ENCODE data around the gene TOP2A. TPM values are rescaled to one million over a fixed set of nuclear protein-coding genes. Genes with fewer than 3 reads are reported as not detected.

TOP2A gene
- total and polyA plus RNA-seq, 9 of the 15 experiments (the other 6 are each of a cell fraction or from before 2014, with no cell fraction given): 133 to 347 (median 259) TPM

GRCh38 chr17:40355123-40355803, 62.4 kb downstream of the TOP2A start (continued):
- TF ChIP-seq PCBP2 (IDR thresholded peaks at IDR 0.05; ENCODE audit: low read depth, low read length, poor library complexity, severe bottlenecking): no peak
- no peak for TF ChIP-seq NBN (IDR thresholded peaks at IDR 0.05; ENCODE audit: low read depth)
- TF ChIP-seq CTCFL (IDR thresholded peaks at IDR 0.05; ENCODE audit: borderline replicate concordance, insufficient read depth, low read depth, low read length, poor library complexity, severe bottlenecking): no peak
- no peak for TF ChIP-seq NFE2L1 (tag; IDR thresholded peaks at IDR 0.05; ENCODE audit: borderline replicate concordance, low read depth)
- no peak for TF ChIP-seq NCOR1 (IDR thresholded peaks at IDR 0.05)
- TF ChIP-seq IRF2 (CRISPR knock-in tag; IDR thresholded peaks at IDR 0.05): no peak
- no peak for TF ChIP-seq SNIP1 (IDR thresholded peaks at IDR 0.05; ENCODE audit: low read depth)
- TF ChIP-seq HDAC3 (IDR thresholded peaks at IDR 0.05; ENCODE audit: borderline replicate concordance, partially characterized antibody): no peak
- no peak for TF ChIP-seq ZNF780A (CRISPR knock-in tag; IDR thresholded peaks at IDR 0.05)
- no peak for TF ChIP-seq CEBPB (tag; IDR thresholded peaks at IDR 0.05)
- no peak for TF ChIP-seq ZNF778 (CRISPR knock-in tag; IDR thresholded peaks at IDR 0.05)
- no peak for TF ChIP-seq TOE1 (IDR thresholded peaks at IDR 0.05; ENCODE audit: borderline replicate concordance)
- no peak for TF ChIP-seq TOE1 (CRISPR knock-in tag; IDR thresholded peaks at IDR 0.05; ENCODE audit: borderline replicate concordance, low read depth)
- TF ChIP-seq CAMTA2 (CRISPR knock-in tag; conservative IDR thresholded peaks at IDR 0.05): no peak
- TF ChIP-seq MNT (conservative IDR thresholded peaks at IDR 0.05): 0 out of 4 replicates have a peak, but pooled peaks of 1 of the 2 experiments have one; percentile 19
- 0 out of 4 replicates have a peak, but pooled peaks of 1 of the 2 experiments have one; percentile 33 for TF ChIP-seq NONO (IDR thresholded peaks at IDR 0.05; ENCODE audit: low read depth in 2 of 2, low read length in 1 of 2)
- TF ChIP-seq RB1 (IDR thresholded peaks at IDR 0.05; ENCODE audit: low read depth): peak; percentile 89
- TF ChIP-seq, protein P1, sequence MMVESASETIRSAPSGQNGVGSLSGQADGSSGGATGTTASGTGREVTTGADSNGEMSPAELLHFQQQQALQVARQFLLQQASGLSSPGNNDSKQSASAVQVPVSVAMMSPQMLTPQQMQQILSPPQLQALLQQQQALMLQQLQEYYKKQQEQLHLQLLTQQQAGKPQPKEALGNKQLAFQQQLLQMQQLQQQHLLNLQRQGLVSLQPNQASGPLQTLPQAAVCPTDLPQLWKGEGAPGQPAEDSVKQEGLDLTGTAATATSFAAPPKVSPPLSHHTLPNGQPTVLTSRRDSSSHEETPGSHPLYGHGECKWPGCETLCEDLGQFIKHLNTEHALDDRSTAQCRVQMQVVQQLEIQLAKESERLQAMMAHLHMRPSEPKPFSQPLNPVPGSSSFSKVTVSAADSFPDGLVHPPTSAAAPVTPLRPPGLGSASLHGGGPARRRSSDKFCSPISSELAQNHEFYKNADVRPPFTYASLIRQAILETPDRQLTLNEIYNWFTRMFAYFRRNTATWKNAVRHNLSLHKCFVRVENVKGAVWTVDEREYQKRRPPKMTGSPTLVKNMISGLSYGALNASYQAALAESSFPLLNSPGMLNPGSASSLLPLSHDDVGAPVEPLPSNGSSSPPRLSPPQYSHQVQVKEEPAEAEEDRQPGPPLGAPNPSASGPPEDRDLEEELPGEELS (CRISPR knock-in tag; IDR thresholded peaks at IDR 0.05; ENCODE audit: borderline replicate concordance): no peak
- TF ChIP-seq CTCF (IDR thresholded peaks at IDR 0.05 in 2 of 3, conservative IDR thresholded peaks at IDR 0.05 in 1 of 3; ENCODE audit: insufficient read depth in 2 of 3, low read depth in 1 of 3, low read length in 3 of 3): peak; percentile 94 to 98 (median 95)
